ENCODE results near the gene MTM1. TPM values are rescaled to one million over a fixed set of nuclear protein-coding genes. Genes with fewer than 3 reads are reported as not detected.

Gene MTM1
- total RNA-seq, 1 donor from 2014 or later = 9.8 TPM

GRCh38 chrX:150540965-150541364 lies 27.5 kb upstream of the MTM1 start:
- TF ChIP-seq CTCF (conservative IDR thresholded peaks at IDR 0.05) = no peak
- Mint-ChIP-seq H3K4me3 (no peak overlapping the region), H3K4me1 (ENCODE audit: unreplicated experiment) (no peaks in the 10 kb centered on the region), H3K9me3 (peaks cover 6% of the 10 kb centered on the region), H3K36me3 (no peaks in the 10 kb centered on the region), H3K27me3 (no peaks in the 10 kb centered on the region), H3K27ac (no peak overlapping the region)
- DNase-seq (ENCODE audit: extremely low spot score, unreplicated experiment) = no peak

GRCh38 chrX:150542846-150543229 lies 25.6 kb upstream of the MTM1 start:
- Mint-ChIP-seq H3K36me3 (no peaks in the 10 kb centered on the region), H3K27me3 (no peaks in the 10 kb centered on the region), H3K4me3 (no peak overlapping the region), H3K27ac (no peak overlapping the region), H3K9me3 (no peaks in the 10 kb centered on the region), H3K4me1 (ENCODE audit: unreplicated experiment) (no peaks in the 10 kb centered on the region)
- TF ChIP-seq CTCF (conservative IDR thresholded peaks at IDR 0.05) = no peak
- no peak for DNase-seq (ENCODE audit: extremely low spot score, unreplicated experiment)

DNA sequence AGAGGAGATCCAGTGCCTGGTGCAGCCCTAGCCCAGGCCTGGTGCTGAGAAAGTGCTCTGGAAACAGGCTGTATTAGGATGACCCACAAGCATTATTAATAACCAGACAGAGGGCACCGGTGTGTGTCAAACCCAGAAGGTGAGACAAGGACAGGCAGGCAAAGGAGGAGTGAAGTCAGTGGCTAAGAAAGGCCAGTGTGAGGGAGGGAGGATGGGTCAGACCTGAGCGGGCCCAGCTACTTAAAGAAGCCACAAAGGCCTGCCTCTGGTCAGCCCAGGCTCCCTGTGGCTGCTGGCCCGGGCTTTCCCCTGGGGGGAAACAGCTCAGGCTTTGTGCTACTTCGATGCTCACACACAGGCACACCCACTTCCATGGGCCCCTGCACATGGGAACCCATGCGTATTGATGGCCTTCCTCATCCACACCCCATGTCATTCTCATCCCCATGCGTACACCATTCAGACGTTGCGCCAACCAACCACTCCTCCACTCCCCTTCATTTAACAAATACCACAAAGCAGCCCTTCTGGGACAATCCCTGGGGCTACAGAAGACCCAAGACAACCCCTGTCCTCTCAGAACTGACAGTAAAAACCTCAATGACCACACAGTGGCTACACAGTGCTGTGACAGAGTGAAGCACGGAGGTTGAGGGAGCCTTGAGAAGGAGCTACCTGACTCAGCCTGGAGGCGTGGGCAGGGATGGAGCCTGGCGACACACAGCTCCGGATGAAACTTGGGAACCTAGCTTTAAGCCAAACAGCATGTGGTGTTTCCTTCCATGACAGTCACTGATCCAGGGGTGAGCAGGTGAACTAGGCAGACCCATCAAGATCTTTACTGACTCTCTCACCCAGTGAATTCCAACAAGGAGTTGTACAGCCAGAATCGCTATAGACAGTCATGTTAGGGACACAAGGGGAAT lies 24.9 kb upstream of the MTM1 start:
- no peaks in the 10 kb centered on the region for H3K9me3 Mint-ChIP-seq
- no peaks in the 10 kb centered on the region for H3K27me3 Mint-ChIP-seq
- no peaks in the 10 kb centered on the region for H3K36me3 Mint-ChIP-seq
- H3K4me1 Mint-ChIP-seq (ENCODE audit: unreplicated experiment) = no peaks in the 10 kb centered on the region
- DNase-seq (ENCODE audit: extremely low spot score, unreplicated experiment) = no peak
- H3K27ac Mint-ChIP-seq = no peak overlapping the region
- no peak overlapping the region for H3K4me3 Mint-ChIP-seq
- no peak for TF ChIP-seq CTCF (conservative IDR thresholded peaks at IDR 0.05)

- DNase-seq (ENCODE audit: extremely low spot score, unreplicated experiment) = no peak
- no peak overlapping the region for H3K27ac Mint-ChIP-seq
- no peaks in the 10 kb centered on the region for H3K9me3 Mint-ChIP-seq
- H3K4me1 Mint-ChIP-seq (ENCODE audit: unreplicated experiment) = no peaks in the 10 kb centered on the region
- H3K27me3 Mint-ChIP-seq = no peaks in the 10 kb centered on the region
- TF ChIP-seq CTCF (conservative IDR thresholded peaks at IDR 0.05) = no peak
- H3K36me3 Mint-ChIP-seq = no peaks in the 10 kb centered on the region
- H3K4me3 Mint-ChIP-seq = no peak overlapping the region
These were observed 24.1 kb upstream of the MTM1 start for GRCh38 chrX:150544222-150544787.

DNA sequence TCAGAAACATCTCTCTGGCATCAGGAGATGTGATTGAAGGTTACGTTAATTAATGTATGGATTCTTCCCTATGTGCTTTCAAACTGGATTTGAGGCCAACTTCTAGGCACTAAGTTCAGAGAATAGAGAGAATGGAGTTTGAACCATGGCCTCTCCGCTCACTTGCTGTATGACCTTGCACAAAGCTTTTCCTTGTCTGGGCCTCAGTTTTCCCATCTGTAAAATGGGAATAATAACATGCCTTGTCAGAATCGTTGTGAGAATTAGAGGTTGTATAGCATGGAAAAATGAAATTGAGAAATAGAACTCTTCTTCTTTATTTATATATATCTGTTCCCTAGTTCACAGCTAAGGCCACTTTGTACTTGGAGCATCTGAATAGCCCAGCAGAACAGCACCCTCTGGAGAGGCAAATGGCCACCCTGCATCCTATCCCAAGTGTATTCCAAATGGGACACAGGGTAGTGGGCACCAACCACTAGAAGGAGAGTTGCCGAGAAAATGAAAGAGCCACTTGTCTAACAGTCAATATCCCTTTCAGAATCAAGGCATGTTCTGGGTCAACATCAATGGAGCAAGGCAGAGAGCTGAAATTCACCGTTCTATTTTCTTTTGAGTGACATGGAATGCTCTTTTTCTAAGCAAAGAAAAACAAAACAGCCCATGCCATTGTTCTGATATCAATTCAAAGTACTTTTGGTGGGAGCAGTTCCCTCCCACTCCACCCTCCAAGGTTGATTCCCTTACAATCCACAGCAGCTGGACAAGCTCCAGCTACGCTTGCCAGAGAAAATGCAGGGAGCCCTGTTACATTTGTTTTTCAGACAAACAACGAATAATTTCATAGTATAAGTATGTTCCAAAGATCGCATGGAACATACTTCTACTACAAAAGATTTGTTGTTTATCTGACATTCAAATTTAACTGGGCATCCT lies 23.3 kb upstream of the MTM1 start:
- Mint-ChIP-seq H3K4me3 (no peak overlapping the region), H3K4me1 (ENCODE audit: unreplicated experiment) (no peaks in the 10 kb centered on the region), H3K36me3 (no peaks in the 10 kb centered on the region), H3K27me3 (no peaks in the 10 kb centered on the region), H3K27ac (no peak overlapping the region), H3K9me3 (no peaks in the 10 kb centered on the region)
- DNase-seq (ENCODE audit: extremely low spot score, unreplicated experiment) = no peak
- TF ChIP-seq CTCF (conservative IDR thresholded peaks at IDR 0.05) = no peak
